ENCODE data around the gene MBP. TPM values are rescaled to one million over a fixed set of nuclear protein-coding genes. Genes with fewer than 3 reads are reported as not detected.

Gene MBP
- total RNA-seq, 1 donor from 2014 or later: 5.8 TPM

GRCh38 chr18:77100751-77101355, 31.7 kb downstream of the MBP start:
- no peak for DNase-seq

GRCh38 chr18:77099485-77100370, 32.9 kb downstream of the MBP start:
- no peak for DNase-seq

GRCh38 chr18:77098538-77099174, 33.9 kb downstream of the MBP start:
- no peak for DNase-seq

- DNase-seq: no peak
Observed at GRCh38 chr18:77098029-77098428, 34.6 kb downstream of the MBP start.

GRCh38 chr18:77096936-77097886, 35.4 kb downstream of the MBP start:
- no peak for DNase-seq

GRCh38 chr18:77095391-77096371, 36.9 kb downstream of the MBP start:
- DNase-seq: no peak

GRCh38 chr18:77093586-77093985, 39.0 kb downstream of the MBP start:
- DNase-seq: no peak

- DNase-seq: no peak
Observed at GRCh38 chr18:77093067-77093430, 39.5 kb downstream of the MBP start.

- no peak for DNase-seq
Observed at GRCh38 chr18:77092104-77093066, 40.2 kb downstream of the MBP start.

- no peak for DNase-seq
Observed at GRCh38 chr18:77091366-77091765, 41.2 kb downstream of the MBP start.

- DNase-seq: no peak
Observed at GRCh38 chr18:77090546-77091174, 41.9 kb downstream of the MBP start.

- no peak for DNase-seq
Observed at GRCh38 chr18:77089723-77090285, 42.8 kb downstream of the MBP start.

- DNase-seq: no peak
Observed at GRCh38 chr18:77088963-77089722, 43.4 kb downstream of the MBP start.

GRCh38 chr18:77087393-77088141, 45.0 kb downstream of the MBP start:
- peak; percentile 43 for DNase-seq

GRCh38 chr18:77086656-77087392, 45.8 kb downstream of the MBP start:
- no peak for DNase-seq

- DNase-seq: no peak
Observed at GRCh38 chr18:77086034-77086433, 46.5 kb downstream of the MBP start.

- no peak for DNase-seq
Observed at GRCh38 chr18:77084688-77085035, 47.9 kb downstream of the MBP start.

Data from occipital lobe (tissue), 2 donors.